GM18909 (cell line): Measurements from ENCODE around the gene PRKG1.

ENCODE experiments used
- ATAC-seq: cut with Tn5 transposase; IDR thresholded peaks from one replicate; pipeline ENCODE4 v1.9.1; 2021; ENCODE audit warnings: mild to moderate bottlenecking; ENCODE audit not compliant: unreplicated experiment, poor library complexity

PRKG1 gene

GRCh38 chr10:51765284-51765971 lies 691.1 kb downstream of the PRKG1 start:
- ATAC-seq: no peak

GRCh38 chr10:51766423-51767102 lies 692.3 kb downstream of the PRKG1 start:
- ATAC-seq: no peak

GRCh38 chr10:51767103-51767763 lies 692.9 kb downstream of the PRKG1 start:
- no peak for ATAC-seq

- no peak for ATAC-seq
Observed at GRCh38 chr10:51768886-51769465, 694.7 kb downstream of the PRKG1 start.

- ATAC-seq: no peak
Observed at GRCh38 chr10:51770709-51771108, 696.4 kb downstream of the PRKG1 start.

- no peak for ATAC-seq
Observed at GRCh38 chr10:51772387-51772786, 698.1 kb downstream of the PRKG1 start.

GRCh38 chr10:51773681-51774080 lies 699.4 kb downstream of the PRKG1 start:
- ATAC-seq: no peak

- ATAC-seq: no peak
Observed at GRCh38 chr10:51783941-51784340, 709.7 kb downstream of the PRKG1 start.

GRCh38 chr10:51786016-51786683 lies 711.9 kb downstream of the PRKG1 start:
- ATAC-seq: no peak

- no peak for ATAC-seq
Observed at GRCh38 chr10:51786684-51787035, 712.4 kb downstream of the PRKG1 start.

- no peak for ATAC-seq
Observed at GRCh38 chr10:51788273-51788672, 714.0 kb downstream of the PRKG1 start.

GRCh38 chr10:51789118-51789517 lies 714.8 kb downstream of the PRKG1 start:
- no peak for ATAC-seq

GRCh38 chr10:51789903-51790302 lies 715.6 kb downstream of the PRKG1 start:
- ATAC-seq: no peak

- ATAC-seq: no peak
Observed at GRCh38 chr10:51792678-51793077, 718.4 kb downstream of the PRKG1 start.

- ATAC-seq: no peak
Observed at GRCh38 chr10:51800121-51800520, 725.8 kb downstream of the PRKG1 start.

- ATAC-seq: no peak
Observed at GRCh38 chr10:51800725-51801424, 726.6 kb downstream of the PRKG1 start.

GRCh38 chr10:51802030-51802429 lies 727.7 kb downstream of the PRKG1 start:
- no peak for ATAC-seq

GRCh38 chr10:51804866-51805265 lies 730.6 kb downstream of the PRKG1 start:
- ATAC-seq: no peak

GRCh38 chr10:51806079-51806835 lies 732.0 kb downstream of the PRKG1 start:
- ATAC-seq: no peak
